GM21723 (cell line): ENCODE data around the gene GAA.

Experiments
- ATAC-seq: cut with Tn5 transposase; IDR thresholded peaks from one replicate; pipeline ENCODE4 v1.9.1; 2021; ENCODE audit warnings: mild to moderate bottlenecking, moderate library complexity; ENCODE audit not compliant: unreplicated experiment

GAA gene

GRCh38 chr17:80103449-80104085 lies 2.2 kb downstream of the GAA start:
- ATAC-seq, result no peak

GRCh38 chr17:80104321-80104955 lies 3.1 kb downstream of the GAA start:
- ATAC-seq, result no peak

- no peak for ATAC-seq
Measured at GRCh38 chr17:80104956-80105375, 3.6 kb downstream of the GAA start.

- no peak for ATAC-seq
Measured at GRCh38 chr17:80105762-80106161, 4.4 kb downstream of the GAA start.

- no peak for ATAC-seq
Measured at GRCh38 chr17:80106176-80106575, 4.8 kb downstream of the GAA start.

GRCh38 chr17:80106751-80107150 lies 5.4 kb downstream of the GAA start:
- no peak for ATAC-seq

GRCh38 chr17:80107231-80108021 lies 6.0 kb downstream of the GAA start:
- no peak for ATAC-seq

GRCh38 chr17:80108036-80108971 lies 6.9 kb downstream of the GAA start:
- no peak for ATAC-seq

GRCh38 chr17:80109066-80109660 lies 7.8 kb downstream of the GAA start:
- ATAC-seq, result no peak

- ATAC-seq, result no peak
Measured at GRCh38 chr17:80109713-80110446, 8.5 kb downstream of the GAA start.

GRCh38 chr17:80110447-80110812 lies 9.0 kb downstream of the GAA start:
- no peak for ATAC-seq

- ATAC-seq, result no peak
Measured at GRCh38 chr17:80110927-80111701, 9.7 kb downstream of the GAA start.

GRCh38 chr17:80111702-80112470 lies 10.5 kb downstream of the GAA start:
- ATAC-seq, result no peak

GRCh38 chr17:80112471-80113032 lies 11.2 kb downstream of the GAA start:
- no peak for ATAC-seq

- no peak for ATAC-seq
Measured at GRCh38 chr17:80113033-80113484, 11.7 kb downstream of the GAA start.

GRCh38 chr17:80114758-80115157 lies 13.4 kb downstream of the GAA start:
- ATAC-seq, result no peak

GRCh38 chr17:80115159-80115558 lies 13.8 kb downstream of the GAA start:
- ATAC-seq, result no peak
